ENCODE results near the gene TCP11. TPM values are rescaled to one million over a fixed set of nuclear protein-coding genes. Genes with fewer than 3 reads are reported as not detected.

Gene TCP11
- polyA plus RNA-seq (2012; ENCODE audit: insufficient read depth, insufficient read length): not detected

GRCh38 chr6:35141007-35141655 lies at the start of gene TCP11:
TSS of gene TCP11 (minus strand) at chr6:35141339. CDS start at chr6:35140870, 469 bp downstream.
- DNase-seq (ENCODE audit: low read depth, low spot score): no peak
- H3K4me3 ChIP-seq (ENCODE audit: low read length): no peak within 1 kb of the TSS

GRCh38 chr6:35190306-35190705 lies 49.2 kb upstream of the TCP11 start:
- H3K4me3 ChIP-seq (ENCODE audit: low read length): no peak overlapping the region
- DNase-seq (ENCODE audit: low read depth, low spot score): no peak

- no peak for DNase-seq (ENCODE audit: low read depth, low spot score)
Observed at GRCh38 chr6:35188886-35189285, 47.7 kb upstream of the TCP11 start.

GRCh38 chr6:35186571-35186970 lies 45.4 kb upstream of the TCP11 start:
- no peak for DNase-seq (ENCODE audit: low read depth, low spot score)
- H3K4me3 ChIP-seq (ENCODE audit: low read length): no peak overlapping the region

More at GRCh38 chr6:35188886-35189285, 47.7 kb upstream of the TCP11 start:
- no peak overlapping the region for H3K4me3 ChIP-seq (ENCODE audit: low read length)

- no peak overlapping the region for H3K4me3 ChIP-seq (ENCODE audit: low read length)
- DNase-seq (ENCODE audit: low read depth, low spot score): no peak
Observed at GRCh38 chr6:35185971-35186370, 44.8 kb upstream of the TCP11 start.

GRCh38 chr6:35185302-35185681 lies 44.2 kb upstream of the TCP11 start:
- no peak overlapping the region for H3K4me3 ChIP-seq (ENCODE audit: low read length)
- no peak for DNase-seq (ENCODE audit: low read depth, low spot score)

GRCh38 chr6:35184580-35185301 lies 43.6 kb upstream of the TCP11 start:
- DNase-seq (ENCODE audit: low read depth, low spot score): no peak
- no peak overlapping the region for H3K4me3 ChIP-seq (ENCODE audit: low read length)

- DNase-seq (ENCODE audit: low read depth, low spot score): no peak
- H3K4me3 ChIP-seq (ENCODE audit: low read length): no peak overlapping the region
Observed at GRCh38 chr6:35183935-35184334, 42.8 kb upstream of the TCP11 start.

GRCh38 chr6:35183281-35183680 lies 42.1 kb upstream of the TCP11 start:
- no peak overlapping the region for H3K4me3 ChIP-seq (ENCODE audit: low read length)
- no peak for DNase-seq (ENCODE audit: low read depth, low spot score)

- DNase-seq (ENCODE audit: low read depth, low spot score): no peak
- no peak overlapping the region for H3K4me3 ChIP-seq (ENCODE audit: low read length)
Observed at GRCh38 chr6:35181933-35182612, 40.9 kb upstream of the TCP11 start.

- no peak for DNase-seq (ENCODE audit: low read depth, low spot score)
- no peak overlapping the region for H3K4me3 ChIP-seq (ENCODE audit: low read length)
Observed at GRCh38 chr6:35181308-35181932, 40.3 kb upstream of the TCP11 start.

- no peak for DNase-seq (ENCODE audit: low read depth, low spot score)
- no peak overlapping the region for H3K4me3 ChIP-seq (ENCODE audit: low read length)
Observed at GRCh38 chr6:35179901-35180535, 38.9 kb upstream of the TCP11 start.

GRCh38 chr6:35178932-35179832 lies 38.0 kb upstream of the TCP11 start:
- no peak overlapping the region for H3K4me3 ChIP-seq (ENCODE audit: low read length)
- no peak for DNase-seq (ENCODE audit: low read depth, low spot score)

GRCh38 chr6:35178012-35178411 lies 36.9 kb upstream of the TCP11 start:
- no peak for DNase-seq (ENCODE audit: low read depth, low spot score)

GRCh38 chr6:35177596-35177995 lies 36.5 kb upstream of the TCP11 start:
- no peak for DNase-seq (ENCODE audit: low read depth, low spot score)
- no peak overlapping the region for H3K4me3 ChIP-seq (ENCODE audit: low read length)

More at GRCh38 chr6:35178012-35178411, 36.9 kb upstream of the TCP11 start:
- no peak overlapping the region for H3K4me3 ChIP-seq (ENCODE audit: low read length)

GRCh38 chr6:35177157-35177556 lies 36.0 kb upstream of the TCP11 start:
- no peak for DNase-seq (ENCODE audit: low read depth, low spot score)
- H3K4me3 ChIP-seq (ENCODE audit: low read length): no peak overlapping the region

GRCh38 chr6:35176301-35177024 lies 35.3 kb upstream of the TCP11 start:
- H3K4me3 ChIP-seq (ENCODE audit: low read length): no peak overlapping the region
- no peak for DNase-seq (ENCODE audit: low read depth, low spot score)

- no peak for DNase-seq (ENCODE audit: low read depth, low spot score)
- no peak overlapping the region for H3K4me3 ChIP-seq (ENCODE audit: low read length)
Observed at GRCh38 chr6:35174501-35174900, 33.4 kb upstream of the TCP11 start.

All from Jurkat, Clone E6-1 (cell line).